ENCODE data around the gene BLOC1S6. TPM values are rescaled to one million over a fixed set of nuclear protein-coding genes. Genes with fewer than 3 reads are reported as not detected.

Gene BLOC1S6
- total RNA-seq, 2 donors from 2014 or later, result 46.0 to 82.5 TPM

GRCh38 chr15:45544266-45545023 is 42.7 kb upstream of the BLOC1S6 start:
- H3K4me3 ChIP-seq, result no peak overlapping the region
- no peaks in the 10 kb centered on the region for H3K4me1 ChIP-seq (replicated peaks)
- no peaks in the 10 kb centered on the region for H3K27me3 ChIP-seq (replicated peaks; ENCODE audit: insufficient read depth)
- intact Hi-C loops (cut with DNase I), result no loop called here
- H3K27ac ChIP-seq, result no peak overlapping the region
- no peaks in the 10 kb centered on the region for H3K9me3 ChIP-seq
- no peak for TF ChIP-seq POLR2A (IDR thresholded peaks at IDR 0.05)
- TF ChIP-seq, protein P1, sequence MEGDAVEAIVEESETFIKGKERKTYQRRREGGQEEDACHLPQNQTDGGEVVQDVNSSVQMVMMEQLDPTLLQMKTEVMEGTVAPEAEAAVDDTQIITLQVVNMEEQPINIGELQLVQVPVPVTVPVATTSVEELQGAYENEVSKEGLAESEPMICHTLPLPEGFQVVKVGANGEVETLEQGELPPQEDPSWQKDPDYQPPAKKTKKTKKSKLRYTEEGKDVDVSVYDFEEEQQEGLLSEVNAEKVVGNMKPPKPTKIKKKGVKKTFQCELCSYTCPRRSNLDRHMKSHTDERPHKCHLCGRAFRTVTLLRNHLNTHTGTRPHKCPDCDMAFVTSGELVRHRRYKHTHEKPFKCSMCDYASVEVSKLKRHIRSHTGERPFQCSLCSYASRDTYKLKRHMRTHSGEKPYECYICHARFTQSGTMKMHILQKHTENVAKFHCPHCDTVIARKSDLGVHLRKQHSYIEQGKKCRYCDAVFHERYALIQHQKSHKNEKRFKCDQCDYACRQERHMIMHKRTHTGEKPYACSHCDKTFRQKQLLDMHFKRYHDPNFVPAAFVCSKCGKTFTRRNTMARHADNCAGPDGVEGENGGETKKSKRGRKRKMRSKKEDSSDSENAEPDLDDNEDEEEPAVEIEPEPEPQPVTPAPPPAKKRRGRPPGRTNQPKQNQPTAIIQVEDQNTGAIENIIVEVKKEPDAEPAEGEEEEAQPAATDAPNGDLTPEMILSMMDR (IDR thresholded peaks at IDR 0.05), result no peak
- TF ChIP-seq POLR2AphosphoS5 (IDR thresholded peaks at IDR 0.05), result no peak
- DNase-seq (ENCODE audit: low spot score), result no peak
- no peaks in the 10 kb centered on the region for H3K36me3 ChIP-seq
- WGBS, result 95% methylated on average over 4 of the region's 4 CpGs

DNA sequence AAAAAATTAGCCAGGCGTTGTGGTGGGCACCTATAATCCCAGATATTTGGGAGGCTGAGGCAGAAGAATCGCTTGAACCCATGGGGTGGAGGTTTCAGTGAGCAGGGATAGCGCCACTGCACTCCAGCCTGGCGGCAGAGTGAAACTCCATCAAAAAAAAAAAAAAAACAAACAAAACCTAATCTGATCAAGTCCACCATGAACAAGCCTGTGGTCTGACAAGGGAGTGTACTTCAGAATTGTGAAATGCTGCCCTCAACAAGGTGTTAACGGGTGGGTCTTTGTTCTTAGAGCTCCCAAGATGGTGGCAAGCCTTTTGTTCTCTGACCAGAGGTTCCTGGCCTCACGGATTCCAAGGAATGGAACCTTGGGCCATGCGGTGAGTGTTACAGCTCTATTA is 40.4 kb upstream of the BLOC1S6 start:
- no peak overlapping the region for H3K4me3 ChIP-seq
- H3K27me3 ChIP-seq (replicated peaks; ENCODE audit: insufficient read depth), result no peaks in the 10 kb centered on the region
- TF ChIP-seq, protein P1 (IDR thresholded peaks at IDR 0.05), result no peak
- TF ChIP-seq POLR2AphosphoS5 (IDR thresholded peaks at IDR 0.05), result no peak
- TF ChIP-seq POLR2A (IDR thresholded peaks at IDR 0.05), result no peak
- intact Hi-C loops (cut with DNase I), result no loop called here
- no peaks in the 10 kb centered on the region for H3K4me1 ChIP-seq (replicated peaks)
- no peaks in the 10 kb centered on the region for H3K36me3 ChIP-seq
- H3K9me3 ChIP-seq, result no peaks in the 10 kb centered on the region
- no peak for DNase-seq (ENCODE audit: low spot score)
- H3K27ac ChIP-seq, result no peak overlapping the region
- WGBS, result 82% methylated on average over 7 of the region's 7 CpGs

DNA sequence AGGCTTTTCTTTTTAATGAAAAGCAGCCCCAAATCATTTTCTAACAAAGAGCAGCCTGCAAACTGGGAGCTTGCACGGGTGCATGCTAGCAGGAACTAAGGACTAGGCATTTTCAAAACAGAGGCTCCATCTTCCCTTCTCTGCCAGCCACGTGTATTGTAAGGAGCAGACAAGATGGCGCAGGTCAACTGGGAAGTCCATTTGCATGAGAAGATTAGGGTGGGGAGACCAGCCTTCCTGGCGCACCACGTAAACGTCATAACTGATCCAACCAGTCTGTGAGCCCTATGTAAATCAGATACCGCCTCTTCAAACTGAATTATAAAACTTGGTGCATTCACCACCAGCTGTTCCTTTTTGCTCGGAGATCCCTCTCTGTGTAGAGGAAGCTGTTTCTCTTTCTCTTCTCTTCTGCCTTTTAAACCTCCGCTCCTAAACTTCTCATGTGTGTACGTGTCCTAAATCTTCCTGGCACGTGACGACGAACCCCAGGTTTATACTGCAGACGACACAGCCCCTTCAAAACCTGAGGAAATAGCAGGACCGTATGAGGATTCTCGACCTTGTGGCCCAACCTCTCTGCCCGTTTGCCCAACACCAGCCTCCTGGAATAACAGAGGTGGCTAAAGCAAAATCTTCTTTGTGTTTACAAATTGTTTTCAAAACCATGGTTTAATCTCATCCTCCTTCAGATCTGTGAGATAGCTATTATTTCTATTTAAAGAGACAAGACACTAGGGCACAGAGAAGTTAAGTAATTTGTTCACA is 38.2 kb upstream of the BLOC1S6 start:
- H3K27ac ChIP-seq, result no peak overlapping the region

GRCh38 chr15:45549541-45550220 is 37.5 kb upstream of the BLOC1S6 start:
- no peak for TF ChIP-seq POLR2A (IDR thresholded peaks at IDR 0.05)
- no peak for TF ChIP-seq POLR2AphosphoS5 (IDR thresholded peaks at IDR 0.05)
- TF ChIP-seq, protein P1 (IDR thresholded peaks at IDR 0.05), result no peak
- H3K36me3 ChIP-seq, result no peaks in the 10 kb centered on the region
- H3K4me1 ChIP-seq (replicated peaks), result no peaks in the 10 kb centered on the region
- no peaks in the 10 kb centered on the region for H3K27me3 ChIP-seq (replicated peaks; ENCODE audit: insufficient read depth)
- H3K27ac ChIP-seq, result no peak overlapping the region
- H3K4me3 ChIP-seq, result no peak overlapping the region
- H3K9me3 ChIP-seq, result no peaks in the 10 kb centered on the region
- no peak for DNase-seq (ENCODE audit: low spot score)
- intact Hi-C loops (cut with DNase I), result no loop called here
- WGBS, result 80% methylated on average over 9 of the region's 9 CpGs

More for the DNA sequence above, 38.2 kb upstream of the BLOC1S6 start:
- 81% methylated on average over 17 of the region's 17 CpGs for WGBS
- Histone ChIP-seq H3K36me3 (no peaks in the 10 kb centered on the region), H3K9me3 (no peaks in the 10 kb centered on the region), H3K4me3 (no peak overlapping the region), H3K4me1 (replicated peaks) (no peaks in the 10 kb centered on the region), H3K27me3 (replicated peaks; ENCODE audit: insufficient read depth) (no peaks in the 10 kb centered on the region)
- TF ChIP-seq, protein P1 (IDR thresholded peaks at IDR 0.05), result no peak
- TF ChIP-seq POLR2A (IDR thresholded peaks at IDR 0.05), result no peak
- TF ChIP-seq POLR2AphosphoS5 (IDR thresholded peaks at IDR 0.05), result no peak
- no peak for DNase-seq (ENCODE audit: low spot score)
- intact Hi-C loops (cut with DNase I), result no loop called here

Data from prostate gland (tissue), 2 donors.